Right atrium auricular region (tissue), 2 donors: ENCODE data around the gene AMOTL2. TPM values are rescaled to one million over a fixed set of nuclear protein-coding genes. Genes with fewer than 3 reads are reported as not detected.

ENCODE experiments used
- DNase-seq: peaks from one replicate; pipeline ENCODE4 v3.0.0-alpha.2; 2019; ENCODE audit warnings: low spot score
- H3K27ac ChIP-seq, 2 donors: fragments of 200-600 bp; sonication (generic); 1 replicate in 1 of 2; 2 replicates in 1 of 2; pipeline ENCODE4 v1.5.1; 2016 to 2019
- H3K27me3 ChIP-seq, 2 donors: fragments of 200-600 bp; sonication (generic); one replicate each; pipeline versions ENCODE4 v1.5.1 to v1.6.0; 2017 to 2019
- H3K36me3 ChIP-seq: fragments of 200-600 bp; sonication (generic); one replicate; pipeline ENCODE4 v1.5.1; 2016
- H3K4me1 ChIP-seq, 2 donors: fragments of 200-600 bp; sonication (generic); one replicate each; pipeline versions ENCODE4 v1.5.1 to v1.6.0; 2017 to 2019
- H3K4me3 ChIP-seq, 2 donors: fragments of 200-600 bp; sonication (generic); 1 replicate in 1 of 2; 2 replicates in 1 of 2; pipeline ENCODE4 v1.5.1; 2017 to 2019; ENCODE audit warnings: mild to moderate bottlenecking in 1 of 2, moderate library complexity in 1 of 2
- H3K9me3 ChIP-seq, 2 donors: fragments of 200-600 bp; sonication (generic); one replicate each; pipeline ENCODE4 v1.5.1; 2019
- total RNA-seq, 2 donors: library from RNA; depleted of rRNA; stranded (reverse); fragments of >200 nt; gene quantifications; one replicate each; pipeline ENCODE4 v1.1.0, GENCODE V29; 2016
- TF ChIP-seq, protein P1 (sequence below), 2 donors: fragments of 200-600 bp; sonication (generic); IDR thresholded peaks; one replicate each; pipeline ENCODE4 v1.5.1; 2019; ENCODE audit warnings: antibody characterized with exemption in 2 of 2

Gene AMOTL2
- total RNA-seq, 2 donors from 2014 or later: 62.3 to 119 TPM

DNA sequence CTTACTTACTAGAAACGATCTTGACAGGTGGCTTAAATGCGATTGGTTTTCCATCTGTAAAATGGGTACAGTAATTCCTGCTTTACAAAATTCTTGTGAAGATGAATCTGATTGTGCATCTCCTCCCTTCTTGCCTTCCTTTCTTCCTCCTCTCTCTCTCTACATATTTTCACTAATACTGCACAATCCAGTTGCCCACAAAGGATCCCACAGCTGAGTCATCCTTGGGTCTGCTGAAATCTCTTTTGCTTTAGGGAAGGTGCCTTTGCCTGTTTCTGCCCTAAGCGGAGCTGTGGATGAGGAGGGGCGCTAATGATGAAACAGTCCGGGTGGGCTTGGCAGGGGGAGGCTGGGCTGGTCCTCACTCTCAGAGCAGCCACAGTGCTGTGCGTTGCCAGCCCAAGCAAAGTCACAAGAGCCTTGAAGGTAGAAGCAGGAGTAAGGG is 46.1 kb downstream of the AMOTL2 start:
- Histone ChIP-seq H3K36me3 (no peaks in the 10 kb centered on the region), H3K27ac (peak overlapping the region in 1 of 2 donors; percentile 23), H3K4me3 (no peak overlapping the region), H3K27me3 (no peaks in the 10 kb centered on the region), H3K4me1 (peaks cover 0 to 64% of the 10 kb centered on the region in 2 donors), H3K9me3 (no peaks in the 10 kb centered on the region)
- DNase-seq: no peak
- TF ChIP-seq, protein P1, sequence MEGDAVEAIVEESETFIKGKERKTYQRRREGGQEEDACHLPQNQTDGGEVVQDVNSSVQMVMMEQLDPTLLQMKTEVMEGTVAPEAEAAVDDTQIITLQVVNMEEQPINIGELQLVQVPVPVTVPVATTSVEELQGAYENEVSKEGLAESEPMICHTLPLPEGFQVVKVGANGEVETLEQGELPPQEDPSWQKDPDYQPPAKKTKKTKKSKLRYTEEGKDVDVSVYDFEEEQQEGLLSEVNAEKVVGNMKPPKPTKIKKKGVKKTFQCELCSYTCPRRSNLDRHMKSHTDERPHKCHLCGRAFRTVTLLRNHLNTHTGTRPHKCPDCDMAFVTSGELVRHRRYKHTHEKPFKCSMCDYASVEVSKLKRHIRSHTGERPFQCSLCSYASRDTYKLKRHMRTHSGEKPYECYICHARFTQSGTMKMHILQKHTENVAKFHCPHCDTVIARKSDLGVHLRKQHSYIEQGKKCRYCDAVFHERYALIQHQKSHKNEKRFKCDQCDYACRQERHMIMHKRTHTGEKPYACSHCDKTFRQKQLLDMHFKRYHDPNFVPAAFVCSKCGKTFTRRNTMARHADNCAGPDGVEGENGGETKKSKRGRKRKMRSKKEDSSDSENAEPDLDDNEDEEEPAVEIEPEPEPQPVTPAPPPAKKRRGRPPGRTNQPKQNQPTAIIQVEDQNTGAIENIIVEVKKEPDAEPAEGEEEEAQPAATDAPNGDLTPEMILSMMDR (IDR thresholded peaks at IDR 0.05): no peak

DNA sequence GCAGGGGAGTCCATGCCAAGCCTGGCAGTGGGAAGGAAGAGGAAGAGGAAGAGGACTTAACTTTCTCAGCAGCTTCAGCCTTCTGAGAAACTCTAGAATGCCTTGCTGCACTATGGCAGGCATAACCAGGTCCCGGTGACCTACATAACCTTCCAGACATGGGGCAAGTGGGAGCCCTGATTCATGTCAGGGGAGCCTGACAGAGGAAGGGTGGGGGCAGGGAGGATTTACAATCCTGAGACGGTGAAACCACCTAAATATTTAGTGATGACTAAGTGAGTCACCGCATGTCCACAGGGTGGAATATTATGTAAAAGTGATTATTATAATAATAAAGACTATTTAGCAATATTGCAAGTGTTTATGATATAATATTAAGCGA is 46.7 kb downstream of the AMOTL2 start:
- Histone ChIP-seq H3K27ac (peak overlapping the region; percentile 8 to 51), H3K4me3 (no peak overlapping the region), H3K9me3 (no peaks in the 10 kb centered on the region), H3K27me3 (no peaks in the 10 kb centered on the region), H3K36me3 (no peaks in the 10 kb centered on the region), H3K4me1 (peaks cover 0 to 60% of the 10 kb centered on the region in 2 donors)
- no peak for DNase-seq
- TF ChIP-seq, protein P1 (IDR thresholded peaks at IDR 0.05): no peak

DNA sequence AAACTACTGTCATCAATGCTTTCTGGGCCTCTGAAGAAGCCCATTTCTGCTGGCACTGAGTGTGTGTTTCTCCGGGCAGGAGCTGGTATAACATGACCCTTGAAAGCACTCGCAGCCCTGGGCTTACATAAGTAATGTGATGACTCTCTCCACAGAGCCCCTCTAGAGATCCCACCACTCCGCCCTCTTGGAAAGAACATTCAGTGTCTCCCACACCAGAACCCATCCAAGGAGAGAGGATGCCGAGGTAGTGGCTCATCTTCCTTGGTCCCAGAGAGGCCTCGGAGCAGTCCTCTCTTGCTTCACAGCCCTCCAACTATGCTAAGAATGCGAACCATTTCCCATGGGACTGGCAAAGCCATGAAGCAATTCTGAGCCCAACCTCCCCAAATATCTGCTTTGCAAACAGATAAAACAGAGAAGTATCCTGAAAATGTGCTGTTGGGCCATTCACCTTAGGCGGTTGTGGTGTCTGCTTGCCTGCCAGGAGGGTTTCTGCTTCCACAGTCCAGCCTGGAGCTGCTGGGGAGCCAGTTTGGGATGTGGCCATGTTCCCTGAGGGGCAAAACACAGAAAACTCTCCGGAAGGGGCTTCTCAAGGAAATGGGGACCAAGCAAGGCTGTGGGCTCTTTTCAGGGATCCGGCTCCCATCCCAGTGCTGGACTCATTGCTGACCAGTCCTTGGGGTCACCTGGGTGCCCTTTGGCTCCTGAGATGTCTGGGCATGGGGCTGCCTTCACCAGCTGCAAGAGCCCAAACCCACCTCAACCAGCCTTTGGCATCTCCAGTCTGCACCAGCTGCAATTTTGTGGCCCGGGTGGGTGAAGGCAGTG is 47.3 kb downstream of the AMOTL2 start:
- no peaks in the 10 kb centered on the region for H3K36me3 ChIP-seq
- H3K9me3 ChIP-seq: no peaks in the 10 kb centered on the region
- peak; percentile 82 for DNase-seq
- H3K4me3 ChIP-seq: no peak overlapping the region
- TF ChIP-seq, protein P1 (IDR thresholded peaks at IDR 0.05): no peak
- peak overlapping the region; percentile 8 to 51 for H3K27ac ChIP-seq
- no peaks in the 10 kb centered on the region for H3K27me3 ChIP-seq
- peaks cover 0 to 54% of the 10 kb centered on the region in 2 donors for H3K4me1 ChIP-seq

DNA sequence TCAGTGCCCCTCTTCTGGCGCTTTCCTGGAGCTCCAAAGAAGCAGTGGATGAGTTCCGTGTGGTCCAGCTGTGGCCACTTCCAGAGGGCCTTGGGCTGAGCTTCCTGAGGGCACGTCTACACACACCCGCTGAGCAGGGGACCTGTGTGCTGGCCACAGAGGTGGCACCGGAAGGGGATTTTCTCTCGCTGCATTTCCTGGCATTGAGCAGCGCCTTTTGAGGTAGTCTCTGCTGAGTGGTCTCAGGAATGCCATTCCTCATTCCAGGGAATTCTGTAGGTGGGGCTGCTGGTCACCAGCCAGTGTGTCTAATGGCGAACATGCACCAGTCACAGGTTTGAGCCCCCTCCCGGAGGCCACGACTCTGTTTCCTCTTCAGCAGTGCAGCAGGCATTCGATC is 48.1 kb downstream of the AMOTL2 start:
- DNase-seq: no peak
- no peaks in the 10 kb centered on the region for H3K9me3 ChIP-seq
- H3K4me3 ChIP-seq: no peak overlapping the region
- peak overlapping the region; percentile 39 to 51 for H3K27ac ChIP-seq
- peaks cover 0 to 45% of the 10 kb centered on the region in 2 donors for H3K4me1 ChIP-seq
- no peaks in the 10 kb centered on the region for H3K36me3 ChIP-seq
- no peaks in the 10 kb centered on the region for H3K27me3 ChIP-seq
- TF ChIP-seq, protein P1 (IDR thresholded peaks at IDR 0.05): no peak

DNA sequence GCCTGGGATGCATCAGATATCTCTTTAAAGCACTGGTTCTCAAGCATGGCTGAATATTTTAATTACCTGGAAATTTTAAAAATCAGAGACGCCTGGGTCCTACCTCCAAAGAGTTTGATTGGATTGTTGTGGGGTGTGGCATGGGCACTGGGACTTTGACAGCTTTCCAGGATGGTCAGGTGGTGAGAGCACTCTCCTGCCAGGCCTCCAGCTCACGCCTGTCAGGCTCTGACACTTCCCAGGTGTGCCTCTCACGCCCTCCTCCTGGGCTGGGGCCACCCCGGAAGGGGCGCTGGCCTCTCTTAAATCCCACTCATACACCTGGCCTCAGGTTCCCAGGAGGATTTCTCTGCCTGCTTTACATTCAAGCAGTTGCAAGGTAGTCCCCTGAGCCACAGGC is 48.5 kb downstream of the AMOTL2 start:
- Histone ChIP-seq H3K36me3 (no peaks in the 10 kb centered on the region), H3K9me3 (no peaks in the 10 kb centered on the region), H3K4me3 (no peak overlapping the region), H3K27ac (peak overlapping the region; percentile 39 to 51), H3K27me3 (no peaks in the 10 kb centered on the region), H3K4me1 (peaks cover 0 to 41% of the 10 kb centered on the region in 2 donors)
- TF ChIP-seq, protein P1 (IDR thresholded peaks at IDR 0.05): no peak
- DNase-seq: no peak
